Body of pancreas (tissue), 4 donors: ENCODE data around the gene CACNG5. TPM values are rescaled to one million over a fixed set of nuclear protein-coding genes. Genes with fewer than 3 reads are reported as not detected.

Source experiments
- ATAC-seq: fragments of 150-250 bp; one replicate; pipeline ENCODE4 v1.9.1; 2016
- DNase-seq, 4 donors: peaks; one replicate each; pipeline ENCODE4 v3.0.0-alpha.2; 2019
- H3K27ac ChIP-seq, 4 donors: fragments of 200-600 bp; sonication (generic); 1 replicate in 3 of 4; 2 replicates in 1 of 4; pipeline versions ENCODE4 v1.5.1 to v1.6.1; 2016 to 2019; ENCODE audit warnings: mild to moderate bottlenecking in 1 of 4, mixed read lengths in 1 of 4, moderate library complexity in 1 of 4
- H3K27me3 ChIP-seq, 2 donors: fragments of 200-600 bp; sonication (generic); one replicate each; pipeline ENCODE4 v1.6.0; 2016; ENCODE audit warnings: mild to moderate bottlenecking in 1 of 2
- H3K36me3 ChIP-seq, 2 donors: fragments of 200-600 bp; sonication (generic); replicated peaks in 1 of 2; 2 replicates each; pipeline ENCODE4 v1.5.1; 2016; ENCODE audit warnings: low read depth in 2 of 2; ENCODE audit not compliant: insufficient read depth in 1 of 2
- H3K4me1 ChIP-seq: fragments of 200-600 bp; sonication (generic); one replicate; pipeline ENCODE4 v1.6.0; 2016
- H3K4me3 ChIP-seq, 2 donors: fragments of 200-600 bp; sonication (generic); 1 replicate in 1 of 2; 2 replicates in 1 of 2; pipeline ENCODE4 v1.5.1; 2016 to 2019
- H3K9me3 ChIP-seq, 3 donors: fragments of 200-600 bp; sonication (generic); 1 replicate in 2 of 3; 2 replicates in 1 of 3; pipeline ENCODE4 v1.5.1; 2016
- POLR2A ChIP-seq, 3 donors: fragments of 450-650 bp; IDR thresholded peaks; one replicate each; pipeline ENCODE4 v1.6.1; 2016; ENCODE audit warnings: antibody characterized with exemption in 3 of 3, mild to moderate bottlenecking in 2 of 3
- WGBS, 2 donors: methylation state at CpG; one replicate each; pipeline ENCODE4 v1.1.5; 2017; 5-methylcytosine and 5-hydroxymethylcytosine counted together
- intact Hi-C: fragments of 100-400 bp; cut with DNase I; formaldehyde crosslinking; loops from one replicate; pipeline ENCODE4 v1.15.1; 2023
- total RNA-seq, 2 donors: library from RNA; depleted of rRNA; stranded (reverse); fragments of >200 nt; gene quantifications; one replicate each; pipeline ENCODE4 v1.1.0, GENCODE V29; 2016
- TF ChIP-seq, protein P1 (sequence below), 7 experiments: fragments of 450-650 bp in 4 of 7; fragments of 200-600 bp in 3 of 7; sonication (generic) in 3 of 7; IDR thresholded peaks; one replicate each; pipeline ENCODE4 v1.5.1; 2016 to 2019; ENCODE audit warnings: antibody characterized with exemption in 7 of 7

Gene CACNG5
- total RNA-seq, 2 donors from 2014 or later = 0.52 TPM; not detected in 1

GRCh38 chr17:66829386-66829864 lies 5.5 kb upstream of the CACNG5 start:
- no peak overlapping the region for H3K4me3 ChIP-seq
- H3K9me3 ChIP-seq = no peaks in the 10 kb centered on the region
- intact Hi-C loops = no loop called here
- TF ChIP-seq, protein P1, sequence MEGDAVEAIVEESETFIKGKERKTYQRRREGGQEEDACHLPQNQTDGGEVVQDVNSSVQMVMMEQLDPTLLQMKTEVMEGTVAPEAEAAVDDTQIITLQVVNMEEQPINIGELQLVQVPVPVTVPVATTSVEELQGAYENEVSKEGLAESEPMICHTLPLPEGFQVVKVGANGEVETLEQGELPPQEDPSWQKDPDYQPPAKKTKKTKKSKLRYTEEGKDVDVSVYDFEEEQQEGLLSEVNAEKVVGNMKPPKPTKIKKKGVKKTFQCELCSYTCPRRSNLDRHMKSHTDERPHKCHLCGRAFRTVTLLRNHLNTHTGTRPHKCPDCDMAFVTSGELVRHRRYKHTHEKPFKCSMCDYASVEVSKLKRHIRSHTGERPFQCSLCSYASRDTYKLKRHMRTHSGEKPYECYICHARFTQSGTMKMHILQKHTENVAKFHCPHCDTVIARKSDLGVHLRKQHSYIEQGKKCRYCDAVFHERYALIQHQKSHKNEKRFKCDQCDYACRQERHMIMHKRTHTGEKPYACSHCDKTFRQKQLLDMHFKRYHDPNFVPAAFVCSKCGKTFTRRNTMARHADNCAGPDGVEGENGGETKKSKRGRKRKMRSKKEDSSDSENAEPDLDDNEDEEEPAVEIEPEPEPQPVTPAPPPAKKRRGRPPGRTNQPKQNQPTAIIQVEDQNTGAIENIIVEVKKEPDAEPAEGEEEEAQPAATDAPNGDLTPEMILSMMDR (IDR thresholded peaks at IDR 0.05) = no peak
- TF ChIP-seq POLR2A (IDR thresholded peaks at IDR 0.05) = no peak
- DNase-seq (peak; percentile 59 to 76 (median 67)), ATAC-seq (peak; percentile 80)
- H3K27me3 ChIP-seq = no peaks in the 10 kb centered on the region
- peaks cover 4% of the 10 kb centered on the region for H3K4me1 ChIP-seq
- H3K27ac ChIP-seq = peak overlapping the region in 1 of 4 donors; percentile 0
- no peaks in the 10 kb centered on the region for H3K36me3 ChIP-seq
- 2 to 4% methylated on average over 18 of the region's 18 CpGs for WGBS, 2 donors

GRCh38 chr17:66829883-66830282 lies 5.0 kb upstream of the CACNG5 start:
- intact Hi-C loops = no loop called here
- H3K4me1 ChIP-seq = peaks cover 8% of the 10 kb centered on the region
- DNase-seq = peak in 2 of 4 donors; percentile 32 to 37
- TF ChIP-seq, protein P1 (IDR thresholded peaks at IDR 0.05) = no peak
- TF ChIP-seq POLR2A (IDR thresholded peaks at IDR 0.05) = no peak
- H3K27me3 ChIP-seq = peaks cover 0 to 3% of the 10 kb centered on the region in 2 donors
- peak; percentile 27 for ATAC-seq
- H3K27ac ChIP-seq = no peak overlapping the region
- no peaks in the 10 kb centered on the region for H3K9me3 ChIP-seq
- H3K4me3 ChIP-seq = no peak overlapping the region
- WGBS, 2 donors = 8% methylated on average over 10 of the region's 10 CpGs
- no peaks in the 10 kb centered on the region for H3K36me3 ChIP-seq

DNA sequence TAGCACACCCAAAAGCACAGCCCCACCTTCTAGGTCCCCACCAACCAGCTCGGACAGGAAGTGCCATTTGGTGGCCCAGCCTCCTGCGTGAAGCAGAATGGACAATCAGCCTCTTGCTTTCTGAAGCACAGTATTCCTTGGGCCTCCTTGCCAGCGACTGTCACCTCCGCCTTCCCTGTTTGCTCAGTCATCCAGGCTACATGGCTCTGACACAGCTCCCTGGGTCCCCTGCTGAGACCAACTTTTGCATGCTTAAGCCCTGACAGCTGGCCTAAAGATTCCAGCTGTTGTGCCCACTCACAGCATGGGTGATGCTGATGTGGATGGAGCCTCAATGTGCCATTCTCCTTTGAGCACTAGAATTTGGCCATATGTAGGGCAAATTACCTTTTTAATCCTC lies 4.5 kb upstream of the CACNG5 start:
- H3K36me3 ChIP-seq = no peaks in the 10 kb centered on the region
- 21 to 27% methylated on average over 3 to 4 of the region's 4 CpGs for WGBS, 2 donors
- H3K4me1 ChIP-seq = peaks cover 12% of the 10 kb centered on the region
- TF ChIP-seq, protein P1 (IDR thresholded peaks at IDR 0.05) = no peak
- TF ChIP-seq POLR2A (IDR thresholded peaks at IDR 0.05) = no peak
- H3K9me3 ChIP-seq = no peaks in the 10 kb centered on the region
- no peak for DNase-seq
- no peak for ATAC-seq
- H3K27me3 ChIP-seq = peaks cover 0 to 9% of the 10 kb centered on the region in 2 donors
- intact Hi-C loops = no loop called here
- no peak overlapping the region for H3K4me3 ChIP-seq
- no peak overlapping the region for H3K27ac ChIP-seq

DNA sequence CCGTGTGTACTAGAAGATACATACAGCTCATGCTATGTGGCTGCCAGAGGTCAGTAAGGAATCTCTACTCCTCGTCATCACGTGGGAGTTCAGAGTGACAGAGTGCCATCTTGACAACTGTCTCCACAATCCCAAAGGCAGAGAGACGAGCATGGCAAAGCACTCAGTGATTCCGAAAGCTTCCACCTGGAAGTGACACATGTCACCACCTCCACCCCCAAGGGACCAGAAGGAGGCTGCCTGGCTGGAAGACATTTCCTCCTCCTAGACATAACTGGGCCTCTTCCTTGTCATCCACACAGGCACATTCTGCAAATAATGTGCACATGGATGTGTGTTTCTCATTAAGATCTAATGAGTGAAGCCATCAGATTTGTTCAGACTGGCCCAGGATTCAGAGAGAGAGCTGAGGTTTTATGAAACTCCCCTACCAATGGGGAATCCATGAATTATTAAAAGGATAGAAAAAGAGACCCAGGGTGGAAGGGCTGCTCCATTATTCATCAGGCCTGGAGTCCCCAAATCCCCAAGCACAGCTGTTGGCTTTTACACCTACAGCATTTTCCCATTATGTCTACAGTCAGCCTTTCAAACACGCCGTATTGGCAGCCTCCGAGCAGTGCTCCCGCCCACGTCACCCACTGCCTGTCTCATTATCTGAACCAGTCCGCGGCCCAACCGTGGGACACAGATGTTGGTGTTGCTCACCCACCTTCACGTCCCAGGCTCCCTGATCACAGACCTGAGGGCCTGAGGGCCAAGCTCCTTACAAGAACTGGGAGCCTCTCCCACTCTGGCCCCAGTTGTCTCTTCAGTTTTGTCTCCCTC lies 3.3 kb upstream of the CACNG5 start:
- Histone ChIP-seq H3K27ac (no peak overlapping the region), H3K27me3 (peaks cover 0 to 10% of the 10 kb centered on the region in 2 donors), H3K9me3 (no peaks in the 10 kb centered on the region), H3K36me3 (no peaks in the 10 kb centered on the region), H3K4me1 (peaks cover 12% of the 10 kb centered on the region), H3K4me3 (no peak overlapping the region)
- no peak for ATAC-seq
- no peak for DNase-seq
- intact Hi-C loops = no loop called here
- TF ChIP-seq, protein P1 (IDR thresholded peaks at IDR 0.05) = no peak
- TF ChIP-seq POLR2A (IDR thresholded peaks at IDR 0.05) = no peak
- WGBS, 2 donors = 67 to 74% methylated on average over 12 to 14 of the region's 14 CpGs
